Stimulated activated CD4-positive, alpha-beta T cell treated with anti-CD3 and anti-CD28 coated beads, Interleukin-2, amount 100 ng/mL, for 4 hours (primary cell): ENCODE results near the gene ZNF80.
A peak's percentile ranks its signal among the peaks of the same experiment; 100 is the strongest.
"Not testable (repeated sequence)": the region's sequence is repeated elsewhere in the genome, so short reads cannot be mapped to it uniquely, and the experiment has no call there.

ENCODE experiments used
- DNase-seq: peaks from one replicate; pipeline ENCODE4 v3.0.0-alpha.2; 2020; ENCODE audit warnings: low read depth

Gene ZNF80

GRCh38 chr3:114237478-114237877 lies at the start of gene ZNF80:
Gene ZNF80 (minus strand): TSS chr3:114237578. CDS start chr3:114237074, 504 bp downstream.
- not testable (repeated sequence) for DNase-seq

DNA sequence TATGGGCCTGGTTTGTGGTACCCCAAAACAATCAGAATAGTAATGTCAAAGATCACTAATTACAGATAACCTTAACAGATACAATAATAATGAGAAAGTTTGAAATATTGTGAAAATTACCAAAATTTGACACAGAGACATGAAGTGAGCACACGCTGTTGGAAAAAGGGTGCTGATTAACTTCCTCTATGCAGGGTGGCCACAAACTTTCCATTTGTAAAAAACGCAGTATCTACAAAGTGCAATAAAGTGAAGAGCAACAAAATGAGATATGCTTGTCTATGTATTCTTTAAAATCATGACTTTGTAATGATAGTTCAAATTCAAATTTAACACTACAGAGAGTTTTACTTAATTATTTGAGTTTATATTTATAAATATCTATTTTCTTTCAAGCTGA lies 48.9 kb upstream of the ZNF80 start:
- DNase-seq = no peak

DNA sequence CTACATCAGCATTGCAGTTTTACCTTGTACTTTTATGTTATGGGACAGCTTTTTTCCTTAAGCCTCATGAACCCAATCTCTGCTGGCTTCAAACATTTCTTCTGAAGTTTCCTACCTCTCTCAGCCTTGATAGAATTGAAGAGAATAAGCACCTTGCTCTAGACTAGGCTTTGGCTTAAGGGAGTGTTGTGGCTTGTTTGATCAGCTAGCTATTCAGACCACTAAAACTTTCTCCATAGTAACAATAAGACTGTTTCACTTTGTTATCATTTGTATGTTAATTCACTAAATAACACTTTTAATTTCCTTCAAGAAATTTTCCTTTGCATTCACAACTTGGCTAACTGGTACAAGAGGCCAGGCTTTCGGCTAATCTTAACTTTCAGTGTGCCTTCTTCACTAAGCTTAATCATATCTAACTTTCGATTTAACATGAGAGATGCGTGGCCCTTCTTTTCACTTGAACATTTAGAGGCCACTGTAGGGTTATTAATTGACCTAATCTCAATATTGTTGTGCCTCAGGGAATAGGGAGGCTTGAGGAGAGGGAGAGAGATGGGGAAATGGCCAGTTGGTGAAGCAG lies 48.4 kb upstream of the ZNF80 start:
- DNase-seq = no peak

DNA sequence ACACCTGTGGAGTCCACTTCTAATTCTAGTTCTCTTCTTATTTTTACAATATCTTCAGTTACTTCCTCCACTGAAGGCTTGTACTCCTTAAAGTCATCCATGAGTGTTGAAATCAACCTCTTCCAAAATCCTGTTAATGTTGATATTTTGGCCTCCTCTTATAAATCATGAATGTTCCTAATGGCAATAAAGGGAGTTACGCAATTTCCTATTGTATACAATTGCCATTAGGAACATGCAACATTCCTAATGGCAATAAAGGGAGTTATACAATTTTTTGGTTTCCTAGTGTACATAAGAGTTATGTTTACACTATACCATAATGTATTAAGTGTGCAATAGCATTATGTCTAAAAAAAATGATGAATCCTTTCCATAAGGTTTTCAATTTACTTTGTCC lies 47.3 kb upstream of the ZNF80 start:
- no peak for DNase-seq

GRCh38 chr3:114276856-114277255 lies 39.5 kb upstream of the ZNF80 start:
- not testable (repeated sequence) for DNase-seq

- no peak for DNase-seq
These were observed 37.6 kb upstream of the ZNF80 start for GRCh38 chr3:114274929-114275328.

DNA sequence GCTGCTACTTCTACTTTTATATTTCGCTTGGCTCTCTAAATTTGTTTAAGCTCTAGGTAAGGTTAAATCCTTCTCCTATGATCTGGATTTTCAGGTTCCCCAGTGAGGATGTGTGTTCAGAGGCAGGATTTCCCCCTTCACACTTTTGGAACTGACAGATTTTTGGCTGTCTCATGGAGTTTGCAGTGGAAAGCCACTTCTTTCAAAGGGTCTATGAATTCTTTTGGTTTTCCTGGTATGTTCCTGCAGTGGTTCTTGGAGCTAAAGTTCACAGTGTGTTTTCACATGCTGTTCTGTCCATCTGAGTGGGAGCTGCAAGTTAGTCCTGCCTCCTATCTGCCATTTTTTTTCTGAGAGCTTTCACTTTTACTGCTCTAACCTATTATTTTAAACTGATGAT lies 34.9 kb upstream of the ZNF80 start:
- DNase-seq = no peak

DNA sequence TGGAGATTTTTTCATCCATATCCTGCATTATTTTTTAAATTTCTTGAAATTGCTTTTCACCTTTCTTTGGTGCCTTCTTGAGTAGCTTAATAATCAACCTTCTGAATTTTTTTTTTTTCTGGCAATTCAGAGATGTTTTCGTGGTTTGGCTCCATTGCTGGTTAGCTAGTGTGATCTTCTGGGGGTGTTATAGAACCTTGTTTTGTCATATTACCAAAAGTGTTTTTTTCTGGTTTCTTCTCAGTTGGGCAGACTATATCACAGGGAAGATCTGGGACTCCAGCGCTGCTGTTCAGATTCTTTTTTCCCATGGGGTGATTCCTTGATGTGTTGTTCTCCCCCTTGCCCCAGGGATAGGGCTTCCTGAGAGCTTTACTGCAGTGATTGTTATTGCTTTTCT lies 32.6 kb upstream of the ZNF80 start:
- no peak for DNase-seq

DNA sequence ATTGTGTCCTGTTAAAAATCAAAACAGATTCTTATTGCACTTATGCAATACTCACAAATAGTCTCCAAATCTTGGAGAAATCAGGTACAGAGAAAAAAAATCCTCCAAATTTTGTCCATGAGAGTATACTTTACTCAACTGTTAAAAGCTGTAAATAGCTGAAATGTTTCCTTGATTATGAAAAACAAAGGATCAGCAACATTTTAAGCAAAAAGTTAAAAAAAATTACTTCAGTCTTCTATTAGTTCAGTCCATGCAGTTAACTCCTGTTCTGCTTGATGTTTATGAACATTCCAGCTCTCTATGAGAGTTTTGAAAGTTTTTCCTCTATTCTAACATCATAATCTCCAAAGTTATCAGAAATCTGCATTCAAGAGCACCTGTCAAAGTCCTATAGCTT lies 22.8 kb upstream of the ZNF80 start:
- DNase-seq = no peak

GRCh38 chr3:114259566-114259965 lies 22.2 kb upstream of the ZNF80 start:
- DNase-seq = no peak

GRCh38 chr3:114253505-114253904 lies 16.1 kb upstream of the ZNF80 start:
- no peak for DNase-seq

DNA sequence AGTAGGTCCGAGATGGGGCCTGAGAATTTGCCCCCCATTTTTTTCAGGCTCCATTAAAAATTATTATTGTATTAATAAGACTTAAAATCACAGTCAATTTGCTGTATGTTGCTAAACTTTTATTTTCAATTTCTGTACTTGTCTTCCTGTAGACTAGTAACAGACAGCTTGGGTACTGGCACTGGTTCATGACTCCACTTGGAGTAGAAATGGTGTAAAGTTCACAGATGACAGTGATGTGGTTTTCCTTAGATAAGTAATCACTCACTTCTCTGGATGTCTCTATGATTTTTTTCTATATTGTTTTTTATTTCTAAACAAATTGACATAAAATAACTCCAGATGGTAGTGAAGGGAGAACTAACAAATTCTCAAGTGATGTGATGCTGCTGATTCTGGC lies 15.6 kb upstream of the ZNF80 start:
- no peak for DNase-seq

- no peak for DNase-seq
These were observed 5.6 kb upstream of the ZNF80 start for GRCh38 chr3:114242947-114243346.

DNA sequence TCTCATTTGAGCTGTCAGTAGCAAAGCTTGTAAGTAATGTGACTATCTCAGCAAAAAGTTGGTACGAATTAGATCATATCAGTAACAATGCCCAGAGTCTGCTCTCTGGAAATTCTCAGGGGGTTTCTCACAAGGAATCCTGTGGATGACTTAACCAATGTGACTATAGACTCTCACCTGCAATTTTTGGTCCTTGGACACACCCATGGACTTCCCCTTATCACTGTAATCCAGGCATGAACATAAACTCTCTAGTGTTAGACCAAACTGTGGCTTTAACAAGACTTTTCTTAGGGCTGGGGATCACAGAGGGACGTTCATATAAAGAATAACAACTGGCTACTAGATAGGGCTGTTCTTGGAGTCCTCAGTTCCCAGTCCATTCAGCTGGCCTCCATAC lies 3.9 kb upstream of the ZNF80 start:
- DNase-seq = no peak

DNA sequence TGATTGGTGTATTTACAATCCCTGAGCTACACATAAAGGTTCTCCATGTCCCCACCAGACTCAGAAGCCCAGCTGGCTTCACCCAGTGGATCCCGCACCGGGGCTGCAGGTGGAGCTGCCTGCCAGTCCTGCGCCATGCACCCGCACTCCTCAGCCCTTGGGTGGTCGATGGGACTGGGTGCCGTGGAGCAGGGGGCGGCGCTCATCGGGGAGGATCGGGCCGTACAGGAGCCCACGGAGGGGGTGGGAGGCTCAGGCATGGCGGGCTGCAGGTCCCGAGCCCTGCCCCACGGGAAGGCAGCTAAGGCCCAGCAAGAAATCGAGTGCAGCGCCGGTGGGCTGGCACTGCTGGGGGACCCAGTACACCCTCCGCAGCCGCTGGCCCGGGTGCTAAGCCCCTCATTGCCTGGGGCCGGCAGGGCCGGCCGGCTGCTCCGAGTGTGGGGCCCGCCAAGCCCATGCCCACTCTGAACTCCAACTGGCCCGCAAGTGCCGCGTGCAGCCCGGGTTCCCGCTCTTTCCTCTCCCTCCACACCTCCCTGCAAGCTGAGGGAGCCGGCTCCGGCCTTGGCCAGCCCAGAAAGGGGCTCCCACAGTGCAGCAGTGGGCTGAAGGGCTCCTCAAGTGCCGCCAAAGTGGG lies 888 bp upstream of the ZNF80 start:
- DNase-seq = not testable (repeated sequence)

DNA sequence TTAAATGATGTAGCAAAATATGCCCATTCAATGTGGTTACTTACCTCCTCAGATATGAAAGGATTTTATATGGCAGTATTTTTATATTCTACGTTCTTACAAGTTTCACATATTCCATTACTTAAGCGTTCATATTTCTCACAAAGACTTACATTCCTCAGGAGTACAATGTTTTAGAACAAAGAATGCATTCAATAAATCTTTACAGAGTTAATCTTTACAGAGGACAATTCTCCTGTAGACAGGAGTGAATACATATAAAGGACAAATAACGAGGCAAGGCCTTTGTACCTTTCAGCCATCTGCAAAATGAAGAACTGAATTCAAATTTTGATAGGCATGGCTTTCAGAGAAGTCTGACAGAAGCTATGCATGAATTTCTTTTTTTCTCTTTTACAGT lies 1.9 kb downstream of the ZNF80 start:
- DNase-seq = no peak

DNA sequence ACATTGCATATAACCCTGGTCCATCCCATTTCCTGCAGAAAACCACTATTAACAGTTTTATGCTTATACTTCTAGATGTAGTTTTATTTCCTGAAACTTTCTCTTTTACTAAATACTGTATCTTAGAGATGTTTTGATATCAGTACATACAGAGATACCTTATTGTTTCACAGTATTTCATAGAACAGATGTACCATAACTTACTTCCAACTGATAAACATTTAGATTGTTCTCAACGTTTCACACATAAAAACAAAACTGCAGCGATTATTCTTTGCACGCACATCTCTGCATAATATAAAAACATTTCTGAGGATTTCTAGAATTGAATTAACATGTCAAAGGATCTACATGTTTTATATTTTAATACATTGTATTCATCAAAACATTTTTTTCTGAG lies 2.6 kb downstream of the ZNF80 start:
- DNase-seq = no peak

DNA sequence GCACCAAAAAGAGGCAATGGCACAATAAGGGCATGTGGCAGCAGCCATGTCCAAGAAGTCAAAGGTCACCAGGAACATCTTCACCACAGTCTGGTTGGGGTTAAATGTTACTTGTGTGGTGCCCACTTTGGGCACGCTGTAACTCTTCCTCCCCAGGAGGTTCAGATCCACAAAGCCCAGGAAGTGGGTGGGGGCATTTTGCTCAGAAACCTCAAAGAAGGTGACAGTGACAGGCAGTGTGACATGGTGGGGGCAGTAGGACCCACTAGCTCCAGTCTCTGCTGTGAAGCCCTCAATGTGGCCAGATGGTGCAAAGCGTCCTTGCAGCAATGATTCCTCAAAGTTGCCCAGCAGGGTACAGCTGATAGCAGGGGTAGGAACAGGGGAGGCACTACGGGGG lies 5.8 kb downstream of the ZNF80 start:
- DNase-seq = peak; percentile 35

DNA sequence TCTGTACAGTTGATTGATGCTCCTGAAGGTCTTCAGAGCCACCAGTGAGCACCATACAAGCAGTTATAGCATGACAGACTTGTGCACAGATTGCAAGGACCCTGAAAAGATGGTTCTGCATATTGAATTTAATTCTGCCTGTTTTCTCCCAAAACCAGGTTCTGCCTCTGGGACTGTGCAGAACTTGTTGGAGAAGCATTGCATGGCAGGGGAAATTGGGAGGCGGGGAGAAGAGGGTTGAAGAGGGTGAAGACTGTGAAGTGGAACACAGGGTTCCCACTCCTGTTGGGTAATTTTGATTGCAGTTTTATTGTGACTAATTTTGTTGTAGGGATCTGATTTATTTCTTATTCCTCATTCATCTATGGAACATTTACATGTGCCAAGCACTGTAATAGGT lies 10.3 kb downstream of the ZNF80 start:
- DNase-seq = no peak

DNA sequence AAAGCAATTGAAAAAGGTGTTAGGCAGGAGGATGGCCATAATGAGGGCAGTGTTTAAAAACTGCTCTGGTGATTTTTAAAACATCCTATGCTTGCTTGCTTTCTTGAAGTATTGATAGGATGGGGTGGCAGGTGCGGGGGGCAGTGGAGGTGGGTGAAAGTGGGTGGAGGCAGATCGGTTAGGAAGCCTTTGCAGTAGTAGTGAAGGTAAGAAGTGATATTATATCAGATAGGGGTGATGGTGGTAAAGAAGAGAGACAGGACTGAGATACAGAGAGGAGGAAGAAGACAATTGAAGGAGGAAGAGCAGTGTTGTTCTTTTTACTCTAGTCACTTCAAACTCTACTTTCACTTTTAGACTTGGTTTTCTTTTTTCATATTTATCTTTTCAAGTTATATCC lies 11.1 kb downstream of the ZNF80 start:
- no peak for DNase-seq

DNA sequence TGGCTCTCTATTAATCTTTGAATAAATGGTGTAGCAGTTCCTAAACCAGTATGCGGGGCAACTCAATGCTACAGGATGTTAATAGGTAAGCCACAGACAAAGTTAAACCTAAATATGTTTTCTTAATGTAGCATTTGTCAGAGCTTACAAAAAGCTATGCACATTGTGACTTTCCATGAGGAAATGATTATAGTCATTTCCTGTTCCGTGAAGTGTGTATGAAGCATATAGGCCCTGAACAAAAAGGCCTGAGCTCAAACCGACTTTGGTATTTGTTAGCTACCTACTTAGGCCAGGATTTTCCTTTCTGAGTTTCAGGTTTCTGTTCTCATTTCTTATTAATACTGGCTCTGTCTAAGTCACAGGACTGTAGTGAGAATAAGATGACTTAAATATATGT lies 14.2 kb downstream of the ZNF80 start:
- peak; percentile 8 for DNase-seq

GRCh38 chr3:114221881-114222264 lies 15.5 kb downstream of the ZNF80 start:
- no peak for DNase-seq

- DNase-seq = peak; percentile 24
These were observed 16.1 kb downstream of the ZNF80 start for GRCh38 chr3:114221165-114221880.

- DNase-seq = no peak
These were observed 17.6 kb downstream of the ZNF80 start for GRCh38 chr3:114219741-114220140.
